ACHN (cell line): ENCODE data around the gene ZNF273.

Source experiments
- DNase-seq: peaks from one replicate; pipeline ENCODE4 v3.0.0-alpha.2; 2015
- in situ Hi-C: cut with HindIII; loops from 2 replicates; pipeline ENCODE4 v1.10.0; 2017; ENCODE audit warnings: low sequenced_read_pairs, low pct_ligation_motif_present, low pct_unique_long_range_greater_than_20kb

Gene ZNF273

GRCh38 chr7:64875658-64876406, 27.2 kb upstream of the ZNF273 start:
- in situ Hi-C loops, result no loop called here
- no peak for DNase-seq

- in situ Hi-C loops, result no loop called here
- no peak for DNase-seq
Observed at GRCh38 chr7:64876792-64877713, 26.0 kb upstream of the ZNF273 start.

GRCh38 chr7:64877714-64878610, 25.1 kb upstream of the ZNF273 start:
- in situ Hi-C loops, result no loop called here
- no peak for DNase-seq

DNA sequence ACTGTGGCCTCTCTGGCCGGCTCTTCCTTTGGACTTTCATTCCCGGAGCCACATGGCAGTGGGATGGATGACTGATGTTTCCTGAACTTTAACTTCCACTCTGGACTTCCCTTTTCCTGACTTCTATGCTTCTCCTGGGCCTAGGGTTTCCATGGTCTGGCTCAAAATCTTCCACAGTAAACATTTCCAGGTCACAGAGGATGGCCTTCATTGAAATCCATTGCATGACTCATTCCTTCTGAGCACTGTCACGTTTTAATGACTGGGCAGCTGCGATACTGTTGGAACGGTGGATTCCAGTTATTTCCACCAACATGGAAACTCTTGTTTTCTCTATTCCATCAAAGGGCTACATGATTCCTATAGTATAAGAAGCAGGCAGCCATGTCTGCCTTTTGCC, 24.4 kb upstream of the ZNF273 start:
- DNase-seq, result no peak
- in situ Hi-C loops, result no loop called here

DNA sequence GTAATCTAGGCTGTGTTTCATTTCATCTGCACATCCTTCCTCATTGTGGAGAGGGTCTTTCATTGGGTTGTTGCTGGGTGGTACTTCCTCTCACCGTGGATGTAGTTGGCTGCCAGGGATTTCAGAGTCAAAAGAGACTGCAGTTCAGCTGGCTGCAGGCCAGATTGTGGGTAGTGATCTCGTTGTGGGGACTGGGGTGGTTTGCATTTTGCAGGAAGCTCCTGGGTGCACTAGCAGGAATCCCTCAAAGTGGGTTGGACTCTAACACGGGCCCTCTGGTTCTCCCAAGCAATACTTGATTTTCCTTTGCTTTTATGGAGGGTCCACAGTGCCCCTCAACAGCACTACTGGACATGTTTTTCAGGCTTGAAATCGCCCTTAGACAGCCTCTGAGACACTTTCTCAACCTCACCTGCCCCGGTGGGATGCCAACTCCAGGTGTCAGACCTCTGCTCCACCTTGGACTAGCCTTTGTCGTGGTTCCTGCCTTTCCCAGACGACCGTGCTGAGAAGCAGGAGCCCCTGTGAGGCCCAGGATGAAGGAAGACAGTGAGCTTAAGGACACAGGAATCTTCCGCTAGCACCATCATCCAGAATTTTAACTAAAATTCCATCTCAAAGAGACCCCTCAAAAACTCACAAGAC, 23.9 kb upstream of the ZNF273 start:
- no peak for DNase-seq

GRCh38 chr7:64879800-64880199, 23.3 kb upstream of the ZNF273 start:
- in situ Hi-C loops, result no loop called here
- no peak for DNase-seq

More for the DNA sequence above, 23.9 kb upstream of the ZNF273 start:
- in situ Hi-C loops, result no loop called here

DNA sequence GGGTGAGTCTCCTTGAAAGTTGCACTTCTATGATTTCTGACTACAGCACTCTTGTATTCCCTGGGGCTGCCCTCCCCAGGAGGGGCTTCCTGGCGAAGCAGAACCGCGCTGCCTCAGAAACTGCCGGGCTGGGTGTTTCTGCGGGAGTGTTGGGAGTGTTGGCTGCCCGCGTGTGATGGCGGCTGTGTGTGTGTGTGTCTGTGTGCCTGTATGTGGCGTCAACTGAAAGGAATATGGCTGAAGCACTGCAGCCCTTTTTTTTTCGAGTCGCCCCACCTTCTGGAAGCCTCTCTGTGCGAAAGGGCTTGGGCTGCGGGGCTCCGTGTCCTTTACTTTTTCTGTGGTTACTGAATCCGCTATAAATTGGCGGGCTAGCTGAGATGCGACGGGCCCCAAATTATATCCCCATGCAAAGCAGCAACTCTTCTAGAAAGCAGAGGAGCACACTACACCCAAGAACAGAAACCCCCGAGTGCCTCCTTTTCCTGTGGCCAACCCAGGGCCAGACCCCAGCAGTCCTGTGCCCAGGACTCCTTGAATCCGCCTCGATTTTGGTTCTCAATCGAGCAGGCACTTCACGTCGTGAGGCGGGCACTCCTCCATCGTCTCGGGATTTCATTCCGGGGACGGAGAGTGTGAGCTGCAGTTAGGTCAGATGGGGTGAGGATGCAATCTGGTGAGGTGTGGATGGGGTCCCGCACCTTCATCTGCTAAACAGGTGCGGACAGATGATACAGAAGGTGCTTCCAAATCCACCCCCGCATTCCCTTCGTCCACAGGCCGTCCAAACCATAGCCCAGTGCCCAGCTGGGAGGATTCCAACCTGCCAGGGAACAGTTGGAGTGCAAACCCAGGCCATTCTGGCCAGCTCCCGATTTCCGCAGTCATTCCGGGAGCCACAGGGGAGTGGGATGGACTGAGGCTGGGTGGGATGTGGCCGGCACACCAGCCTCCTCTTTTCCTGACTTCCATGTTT, 22.5 kb upstream of the ZNF273 start:
- no peak for DNase-seq
- in situ Hi-C loops, result no loop called here

- DNase-seq, result no peak
- in situ Hi-C loops, result no loop called here
Observed at GRCh38 chr7:64881461-64882287, 21.4 kb upstream of the ZNF273 start.

- in situ Hi-C loops, result no loop called here
- DNase-seq, result no peak
Observed at GRCh38 chr7:64882341-64883112, 20.5 kb upstream of the ZNF273 start.

- DNase-seq, result no peak
- in situ Hi-C loops, result no loop called here
Observed at GRCh38 chr7:64883113-64883905, 19.8 kb upstream of the ZNF273 start.

GRCh38 chr7:64884085-64884912, 18.8 kb upstream of the ZNF273 start:
- in situ Hi-C loops, result no loop called here
- DNase-seq, result no peak

DNA sequence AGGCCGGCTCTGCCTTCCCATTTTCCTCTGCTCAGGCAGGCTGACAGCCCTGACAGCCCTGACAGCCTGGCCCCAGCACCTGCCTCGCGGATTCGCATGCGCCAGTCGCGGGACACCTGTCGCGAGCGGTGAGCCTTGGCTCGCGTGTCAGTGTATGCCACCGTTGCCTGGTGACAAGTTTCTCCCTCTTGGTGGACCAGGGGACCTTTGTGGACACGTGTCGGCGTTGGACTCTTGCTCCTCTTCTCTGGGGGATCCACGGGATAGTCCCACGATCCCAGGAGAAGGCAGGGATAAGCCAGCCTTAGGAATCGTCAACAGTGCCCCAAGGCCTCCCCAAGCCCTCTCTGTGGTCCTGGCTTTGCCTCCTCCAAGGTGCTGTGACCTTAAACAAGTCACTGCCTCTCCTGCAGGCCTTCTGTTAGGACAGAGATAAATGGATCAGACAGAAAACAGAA, 18.1 kb upstream of the ZNF273 start:
- in situ Hi-C loops, result no loop called here
- no peak for DNase-seq

- DNase-seq, result no peak
- in situ Hi-C loops, result no loop called here
Observed at GRCh38 chr7:64885520-64886240, 17.4 kb upstream of the ZNF273 start.
